DMS 273 (cell line): ENCODE data around the gene AGFG1.

Experiments used
- DNase-seq: peaks from one replicate; lab custom pipeline; 2025; ENCODE audit not compliant: unreplicated experiment; lab: John Stamatoyannopoulos, UW

AGFG1 gene

GRCh38 chr2:227602358-227602757 is 130.4 kb downstream of the AGFG1 start:
- no peak for DNase-seq

GRCh38 chr2:227606476-227606875 is 134.5 kb downstream of the AGFG1 start:
- DNase-seq: no peak

- no peak for DNase-seq
These were observed 136.0 kb downstream of the AGFG1 start for GRCh38 chr2:227607941-227608340.

- DNase-seq: no peak
These were observed 136.8 kb downstream of the AGFG1 start for GRCh38 chr2:227608561-227609338.

GRCh38 chr2:227610123-227610522 is 138.2 kb downstream of the AGFG1 start:
- no peak for DNase-seq
